Trophoblast cell (in vitro differentiated cells and primary cell): Measurements from ENCODE around the gene SMARCC2.

ENCODE experiments used
- DNase-seq, 2 donors: peaks; one replicate each; pipeline ENCODE4 v3.0.0-alpha.2; 2016
- H2AFZ ChIP-seq: 2 replicates; pipeline ENCODE4 v1.6.1; 2013; ENCODE audit warnings: low read length, moderate library complexity, mild to moderate bottlenecking; ENCODE audit not compliant: insufficient read depth, poor library complexity
- H2AK5ac ChIP-seq: 2 replicates; pipeline ENCODE4 v1.6.1; 2013; ENCODE audit warnings: mild to moderate bottlenecking, low read length
- H2BK120ac ChIP-seq: 2 replicates; pipeline ENCODE4 v1.6.1; 2013; ENCODE audit warnings: low read length, mild to moderate bottlenecking, moderate library complexity; ENCODE audit not compliant: insufficient read depth, poor library complexity
- H2BK12ac ChIP-seq: 2 replicates; pipeline ENCODE4 v1.6.1; 2013; ENCODE audit warnings: mild to moderate bottlenecking, low read length, moderate library complexity
- H2BK5ac ChIP-seq: 2 replicates; pipeline ENCODE4 v1.6.1; 2013; ENCODE audit warnings: low read length, low read depth, moderate library complexity, mild to moderate bottlenecking; ENCODE audit not compliant: poor library complexity
- H3K14ac ChIP-seq: 2 replicates; pipeline ENCODE4 v1.6.1; 2013; ENCODE audit warnings: mild to moderate bottlenecking, low read length
- H3K18ac ChIP-seq: 2 replicates; pipeline ENCODE4 v1.6.1; 2013; ENCODE audit warnings: mild to moderate bottlenecking, low read length
- H3K23ac ChIP-seq: 2 replicates; pipeline ENCODE4 v1.6.1; 2013; ENCODE audit warnings: low read length
- H3K27ac ChIP-seq: 2 replicates; pipeline ENCODE4 v1.5.1; 2013; ENCODE audit warnings: low read depth, mild to moderate bottlenecking, inconsistent platforms, low read length, moderate library complexity
- H3K27me3 ChIP-seq: 2 replicates; pipeline ENCODE4 v1.6.1; 2013; ENCODE audit warnings: inconsistent platforms, mild to moderate bottlenecking, low read length, moderate library complexity; ENCODE audit not compliant: insufficient read depth
- H3K36me3 ChIP-seq, 2 experiments: 1 replicate in 1 of 2; 2 replicates in 1 of 2; pipeline ENCODE4 v1.6.1; 2013; ENCODE audit warnings: low read length in 2 of 2, mild to moderate bottlenecking in 2 of 2, moderate library complexity in 1 of 2; ENCODE audit not compliant: insufficient read depth in 2 of 2, control insufficient read depth in 1 of 2
- H3K4ac ChIP-seq: 2 replicates; pipeline ENCODE4 v1.6.1; 2013; ENCODE audit warnings: low read depth, mild to moderate bottlenecking, low read length, moderate library complexity
- H3K4me1 ChIP-seq, 2 experiments: 1 replicate in 1 of 2; 2 replicates in 1 of 2; pipeline ENCODE4 v1.6.1; 2013; ENCODE audit warnings: low read length in 2 of 2, mild to moderate bottlenecking in 2 of 2, moderate library complexity in 1 of 2; ENCODE audit not compliant: insufficient read depth in 2 of 2, control insufficient read depth in 1 of 2
- H3K4me2 ChIP-seq: 2 replicates; pipeline ENCODE4 v1.6.1; 2013; ENCODE audit warnings: inconsistent platforms, mild to moderate bottlenecking, low read length, moderate library complexity
- H3K4me3 ChIP-seq: 2 replicates; pipeline ENCODE4 v1.5.1; 2013; ENCODE audit warnings: mild to moderate bottlenecking, low read depth, low read length, inconsistent platforms
- H3K79me1 ChIP-seq: one replicate; pipeline ENCODE4 v1.6.1; 2013; ENCODE audit warnings: low read length
- H3K79me2 ChIP-seq: 2 replicates; pipeline ENCODE4 v1.6.1; 2013; ENCODE audit warnings: low read length, mild to moderate bottlenecking; ENCODE audit not compliant: control insufficient read depth, insufficient read depth, poor library complexity
- H3K9ac ChIP-seq: 2 replicates; pipeline ENCODE4 v1.6.1; 2013; ENCODE audit warnings: mild to moderate bottlenecking, low read length
- H3K9me3 ChIP-seq: 2 replicates; pipeline ENCODE4 v1.6.1; 2013; ENCODE audit warnings: low read depth, mild to moderate bottlenecking, control low read depth, inconsistent platforms, low read length; ENCODE audit not compliant: insufficient read depth
- H4K12ac ChIP-seq: 2 replicates; pipeline ENCODE4 v1.6.1; 2013; ENCODE audit warnings: low read depth, mild to moderate bottlenecking, low read length, moderate library complexity
- H4K8ac ChIP-seq: 2 replicates; pipeline ENCODE4 v1.6.1; 2013; ENCODE audit warnings: low read depth, mild to moderate bottlenecking, low read length, moderate library complexity
- H4K91ac ChIP-seq: one replicate; pipeline ENCODE4 v1.6.1; 2013; ENCODE audit warnings: low read depth, mild to moderate bottlenecking, low read length, moderate library complexity
- WGBS: extraction: QIAGEN DNeasy Blood & Tissue Kit; methylation state at CpG from one replicate; pipeline ENCODE4 v1.1.7; 2013; ENCODE audit warnings: missing lambda C conversion rate; ENCODE audit not compliant: insufficient read length, insufficient coverage; ENCODE audit errors: extremely low coverage; 5-methylcytosine and 5-hydroxymethylcytosine counted together

SMARCC2 gene

GRCh38 chr12:56155256-56155845 is 33.9 kb downstream of the SMARCC2 start:
- H3K23ac ChIP-seq, result no peak overlapping the region
- H4K12ac ChIP-seq, result no peak overlapping the region
- H3K27ac ChIP-seq, result no peak overlapping the region
- no peak overlapping the region for H3K4me3 ChIP-seq
- H2BK120ac ChIP-seq, result no peak overlapping the region
- WGBS, result no CpG with 5 or more reads among the region's 11 CpGs
- H4K91ac ChIP-seq, result no peak overlapping the region
- H3K27me3 ChIP-seq, result no peaks in the 10 kb centered on the region
- no peak overlapping the region for H2AK5ac ChIP-seq
- H3K14ac ChIP-seq, result no peak overlapping the region
- DNase-seq, result no peak
- peaks cover 27 to 28% of the 10 kb centered on the region in 2 experiments for H3K4me1 ChIP-seq
- no peak overlapping the region for H4K8ac ChIP-seq
- no peak overlapping the region for H3K9ac ChIP-seq
- no peak overlapping the region for H3K4me2 ChIP-seq
- peaks cover 19% of the 10 kb centered on the region for H3K79me2 ChIP-seq
- no peak overlapping the region for H3K18ac ChIP-seq
- peaks cover 20 to 28% of the 10 kb centered on the region in 2 experiments for H3K36me3 ChIP-seq
- H3K79me1 ChIP-seq, result peaks cover 24% of the 10 kb centered on the region
- no peak overlapping the region for H2BK12ac ChIP-seq
- no peak overlapping the region for H2AFZ ChIP-seq
- peaks cover 2% of the 10 kb centered on the region for H3K9me3 ChIP-seq
- H3K4ac ChIP-seq, result no peak overlapping the region
- no peak overlapping the region for H2BK5ac ChIP-seq

- H3K36me3 ChIP-seq, result peaks cover 15 to 22% of the 10 kb centered on the region in 2 experiments
- no peak overlapping the region for H4K12ac ChIP-seq
- no peak overlapping the region for H2AFZ ChIP-seq
- no peak overlapping the region for H3K27ac ChIP-seq
- no peak overlapping the region for H2AK5ac ChIP-seq
- H3K4me2 ChIP-seq, result no peak overlapping the region
- no peak for DNase-seq
- H3K79me2 ChIP-seq, result peaks cover 18% of the 10 kb centered on the region
- no peak overlapping the region for H3K4ac ChIP-seq
- no peak overlapping the region for H4K91ac ChIP-seq
- no peak overlapping the region for H3K14ac ChIP-seq
- peaks cover 24% of the 10 kb centered on the region for H3K79me1 ChIP-seq
- H3K9ac ChIP-seq, result no peak overlapping the region
- peaks cover 2% of the 10 kb centered on the region for H3K9me3 ChIP-seq
- no peak overlapping the region for H3K18ac ChIP-seq
- H3K23ac ChIP-seq, result no peak overlapping the region
- no peaks in the 10 kb centered on the region for H3K27me3 ChIP-seq
- WGBS, result no CpG with 5 or more reads among the region's 5 CpGs
- H4K8ac ChIP-seq, result no peak overlapping the region
- no peak overlapping the region for H2BK5ac ChIP-seq
- H3K4me1 ChIP-seq, result peaks cover 22% of the 10 kb centered on the region in 2 experiments
- H2BK12ac ChIP-seq, result no peak overlapping the region
- no peak overlapping the region for H2BK120ac ChIP-seq
- no peak overlapping the region for H3K4me3 ChIP-seq
These were observed 34.5 kb downstream of the SMARCC2 start for GRCh38 chr12:56154818-56155217.

- Histone ChIP-seq H2BK12ac (no peak overlapping the region), H3K27me3 (no peaks in the 10 kb centered on the region), H2BK5ac (no peak overlapping the region), H3K27ac (no peak overlapping the region), H3K9ac (no peak overlapping the region), H3K18ac (no peak overlapping the region), H2AFZ (no peak overlapping the region), H3K23ac (no peak overlapping the region), H3K36me3 (peaks cover 11 to 17% of the 10 kb centered on the region in 2 experiments), H3K79me2 (peaks cover 13% of the 10 kb centered on the region), H2BK120ac (no peak overlapping the region), H4K12ac (no peak overlapping the region), H3K79me1 (peaks cover 21% of the 10 kb centered on the region), H3K4ac (no peak overlapping the region), H3K4me2 (no peak overlapping the region), H2AK5ac (no peak overlapping the region), H3K4me1 (peaks cover 17% of the 10 kb centered on the region in 2 experiments), H3K14ac (no peak overlapping the region), H3K9me3 (peaks cover 2% of the 10 kb centered on the region), H4K8ac (no peak overlapping the region), H4K91ac (no peak overlapping the region), H3K4me3 (no peak overlapping the region)
- no CpG with 5 or more reads among the region's 1 CpG for WGBS
- DNase-seq, result no peak
These were observed 35.0 kb downstream of the SMARCC2 start for GRCh38 chr12:56154246-56154771.

- H3K9me3 ChIP-seq, result peaks cover 2% of the 10 kb centered on the region
- H3K27me3 ChIP-seq, result no peaks in the 10 kb centered on the region
These were observed 35.6 kb downstream of the SMARCC2 start for GRCh38 chr12:56153678-56154065.

More at GRCh38 chr12:56153678-56154065, 35.6 kb downstream of the SMARCC2 start:
- no peak overlapping the region for H2AFZ ChIP-seq
- H3K23ac ChIP-seq, result no peak overlapping the region
- WGBS, result no CpG with 5 or more reads among the region's 5 CpGs
- H3K36me3 ChIP-seq, result peaks cover 11 to 17% of the 10 kb centered on the region in 2 experiments
- H3K79me2 ChIP-seq, result peaks cover 7% of the 10 kb centered on the region
- H3K9ac ChIP-seq, result no peak overlapping the region
- DNase-seq, result no peak
- H2BK120ac ChIP-seq, result no peak overlapping the region
- H3K4me2 ChIP-seq, result no peak overlapping the region
- H3K4me3 ChIP-seq, result no peak overlapping the region
- H3K79me1 ChIP-seq, result peaks cover 18% of the 10 kb centered on the region
- H4K91ac ChIP-seq, result no peak overlapping the region
- no peak overlapping the region for H2AK5ac ChIP-seq
- H4K8ac ChIP-seq, result no peak overlapping the region
- H4K12ac ChIP-seq, result no peak overlapping the region
- peaks cover 17% of the 10 kb centered on the region in 2 experiments for H3K4me1 ChIP-seq
- no peak overlapping the region for H2BK12ac ChIP-seq
- H2BK5ac ChIP-seq, result no peak overlapping the region
- H3K14ac ChIP-seq, result no peak overlapping the region
- no peak overlapping the region for H3K4ac ChIP-seq
- no peak overlapping the region for H3K18ac ChIP-seq
- no peak overlapping the region for H3K27ac ChIP-seq
